Suppressor macrophage treated with lipopolysaccharide for 1 hour (primary cell): Measurements from ENCODE around the gene TLX3.

ENCODE experiments used
- DNase-seq, 3 donors: peaks; one replicate each; pipeline ENCODE4 v3.0.0-alpha.2; 2020 to 2022

Gene TLX3

GRCh38 chr5:171306781-171307591 lies 2.1 kb upstream of the TLX3 start:
- DNase-seq = no peak

DNA sequence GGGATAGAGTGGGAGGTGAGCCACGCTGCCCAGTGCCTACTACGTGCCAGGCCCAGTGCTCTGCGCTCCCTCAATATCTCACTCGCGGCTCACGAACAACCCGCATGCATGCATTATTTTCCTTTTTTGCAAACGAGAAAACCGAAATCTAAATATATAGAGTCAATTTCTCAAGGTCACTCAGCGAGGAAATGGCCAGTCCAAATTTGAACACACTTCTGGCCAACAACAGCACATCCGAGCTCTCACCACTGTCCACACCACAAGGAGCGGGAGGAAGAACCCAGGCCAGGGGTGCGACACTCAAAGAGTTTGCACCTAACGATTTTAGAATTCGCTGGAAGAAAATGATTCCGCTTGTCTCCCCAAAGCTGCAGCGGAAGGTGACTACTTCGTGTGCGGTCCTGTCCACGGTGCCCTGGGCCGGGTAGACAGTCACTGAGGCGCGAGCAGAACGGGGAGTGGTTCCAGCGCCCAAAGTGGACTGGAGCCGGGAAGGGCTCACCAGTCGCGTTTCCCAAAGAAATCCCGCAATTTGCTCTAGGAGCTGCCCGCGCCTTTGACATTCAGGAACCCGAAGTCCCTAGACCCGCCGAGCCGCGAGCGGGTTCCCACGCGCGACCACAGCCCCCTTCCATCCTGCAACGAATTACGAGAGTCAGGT lies 1.1 kb upstream of the TLX3 start:
- DNase-seq = no peak

DNA sequence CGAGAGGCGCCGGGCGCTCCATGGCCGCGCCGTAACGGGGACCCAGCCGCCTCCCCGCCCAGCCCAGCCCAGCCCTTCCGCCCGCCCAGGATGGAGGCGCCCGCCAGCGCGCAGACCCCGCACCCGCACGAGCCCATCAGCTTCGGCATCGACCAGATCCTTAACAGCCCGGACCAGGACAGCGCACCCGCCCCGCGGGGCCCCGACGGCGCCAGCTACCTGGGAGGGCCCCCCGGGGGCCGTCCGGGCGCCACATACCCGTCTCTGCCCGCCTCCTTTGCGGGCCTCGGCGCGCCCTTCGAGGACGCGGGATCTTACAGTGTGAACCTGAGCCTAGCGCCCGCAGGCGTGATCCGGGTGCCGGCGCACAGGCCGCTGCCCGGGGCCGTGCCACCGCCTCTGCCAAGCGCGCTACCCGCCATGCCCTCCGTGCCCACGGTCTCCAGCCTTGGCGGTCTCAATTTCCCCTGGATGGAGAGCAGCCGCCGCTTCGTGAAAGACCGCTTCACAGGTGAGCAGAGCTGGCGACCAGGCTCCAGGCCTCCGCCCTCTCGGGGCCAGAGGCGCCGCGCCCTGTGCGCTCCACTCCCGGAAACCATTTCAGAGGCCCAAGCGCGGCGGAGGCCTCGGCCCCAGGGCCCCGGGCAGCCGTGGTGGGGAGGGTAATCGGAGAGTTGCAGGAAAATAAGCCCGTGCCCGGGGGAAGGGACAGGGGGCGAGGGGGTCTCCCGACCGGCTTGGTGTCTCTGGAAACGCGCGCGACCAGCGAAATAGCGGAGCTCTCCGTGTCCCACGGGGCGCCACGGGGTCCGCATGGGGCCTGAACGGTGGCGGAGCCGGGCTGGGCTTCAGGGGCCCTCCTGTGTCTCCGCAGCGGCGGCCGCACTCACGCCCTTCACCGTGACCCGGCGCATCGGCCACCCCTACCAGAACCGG lies 496 bp downstream of the TLX3 start:
- DNase-seq = no peak

GRCh38 chr5:171310212-171310818 lies 1.3 kb downstream of the TLX3 start:
- DNase-seq = peak; percentile 34 to 58 (median 46)

- DNase-seq = no peak
These were observed 1.8 kb downstream of the TLX3 start for GRCh38 chr5:171310819-171311321.

GRCh38 chr5:171311322-171312077 lies 2.5 kb downstream of the TLX3 start:
- peak in 1 of 3 donors; percentile 31 for DNase-seq

DNA sequence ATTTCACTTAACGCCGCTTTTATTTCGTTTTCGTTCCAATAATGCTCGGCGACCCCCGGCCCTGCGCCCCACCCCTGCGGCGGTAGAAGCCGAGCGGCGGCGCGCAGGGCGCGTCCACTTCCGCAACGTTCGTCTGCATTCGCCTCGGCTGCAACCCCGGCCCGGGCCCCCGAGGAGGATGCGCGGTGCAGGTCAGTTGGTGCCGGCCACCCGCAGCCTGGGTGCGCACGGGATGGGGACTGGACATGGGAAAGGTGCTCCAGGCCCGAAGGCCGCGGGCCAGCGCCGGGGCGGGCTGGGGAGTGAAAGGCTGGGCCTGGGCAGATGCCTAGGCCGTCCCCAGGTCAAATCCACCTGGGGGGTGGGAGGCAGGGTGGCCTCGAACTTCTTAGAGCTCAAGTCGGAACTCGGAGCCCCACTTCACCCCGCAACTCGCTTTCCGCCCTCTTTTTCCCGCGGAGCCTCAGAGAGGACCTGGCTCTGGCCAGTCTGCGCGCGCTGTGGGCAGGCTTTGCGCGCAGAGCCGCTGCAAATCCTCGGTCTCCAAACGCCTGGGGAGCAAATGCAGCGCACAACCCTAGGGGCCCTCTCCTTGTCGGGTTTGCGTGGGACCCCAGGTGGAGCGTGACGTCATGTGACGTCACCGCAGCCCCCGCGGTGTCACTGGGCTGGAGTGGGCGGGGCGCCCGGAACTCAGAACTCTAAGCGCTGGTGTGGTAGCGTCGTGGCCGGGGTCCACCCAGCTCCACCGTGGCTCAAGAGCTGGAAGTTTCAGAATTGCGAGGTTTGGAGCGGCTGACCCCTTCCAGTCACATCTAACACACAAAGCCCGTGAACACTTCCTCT lies 3.3 kb downstream of the TLX3 start:
- DNase-seq = peak in 1 of 3 donors; percentile 40

DNA sequence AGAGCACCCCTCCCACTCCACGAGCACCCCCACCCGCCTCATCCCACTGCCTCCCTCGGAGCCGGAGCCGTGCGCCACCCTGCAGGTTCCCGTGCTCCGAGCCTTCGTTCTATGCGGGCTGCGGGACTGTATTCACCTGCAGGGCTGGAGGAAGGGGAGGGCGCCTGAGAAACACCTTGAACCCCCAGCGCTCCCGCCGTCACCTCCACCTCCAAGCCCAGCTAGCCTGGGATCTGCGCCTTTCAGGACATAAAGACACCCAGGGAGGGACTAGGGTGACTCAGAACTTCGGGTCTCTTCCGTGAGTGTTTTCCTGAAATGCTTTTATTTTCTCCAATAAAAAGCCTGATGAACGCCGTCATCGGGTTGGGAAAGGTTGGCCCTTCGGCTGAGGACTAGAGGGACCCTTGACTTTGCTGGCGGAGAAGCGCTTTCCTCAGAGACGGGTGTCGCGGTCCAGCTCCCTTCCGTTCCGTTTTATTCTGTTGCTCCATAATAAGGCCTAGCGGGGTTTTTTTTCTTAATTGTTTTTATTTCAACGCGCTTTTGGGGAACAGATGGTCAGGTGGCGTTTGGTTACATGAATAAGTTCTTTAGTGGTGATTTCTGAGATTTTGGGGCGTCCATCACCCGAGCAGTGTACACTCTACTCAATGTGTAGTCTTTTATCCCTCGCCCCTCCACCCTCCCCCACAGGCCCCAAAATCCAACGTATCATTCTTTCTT lies 4.6 kb downstream of the TLX3 start:
- DNase-seq = no peak

GRCh38 chr5:171314728-171315385 lies 5.8 kb downstream of the TLX3 start:
- no peak for DNase-seq

- DNase-seq = no peak
These were observed 6.4 kb downstream of the TLX3 start for GRCh38 chr5:171315386-171315891.

DNA sequence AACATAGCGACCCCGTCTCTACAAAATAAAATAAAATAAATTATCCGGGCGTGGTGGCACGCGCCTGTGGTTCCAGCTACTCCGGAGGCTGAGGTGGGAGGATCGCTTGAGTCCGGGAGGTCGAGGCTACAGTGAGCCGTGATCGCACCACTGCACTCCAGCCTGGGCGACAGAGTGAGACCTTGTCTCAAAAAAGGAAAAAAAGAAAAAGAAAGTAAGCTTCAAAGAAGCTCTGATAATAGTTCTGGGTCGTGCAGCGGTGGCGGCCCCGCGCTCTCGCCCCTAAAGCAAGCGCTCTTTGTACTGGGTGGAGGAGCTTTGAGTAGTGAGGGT lies 6.8 kb downstream of the TLX3 start:
- no peak for DNase-seq

DNA sequence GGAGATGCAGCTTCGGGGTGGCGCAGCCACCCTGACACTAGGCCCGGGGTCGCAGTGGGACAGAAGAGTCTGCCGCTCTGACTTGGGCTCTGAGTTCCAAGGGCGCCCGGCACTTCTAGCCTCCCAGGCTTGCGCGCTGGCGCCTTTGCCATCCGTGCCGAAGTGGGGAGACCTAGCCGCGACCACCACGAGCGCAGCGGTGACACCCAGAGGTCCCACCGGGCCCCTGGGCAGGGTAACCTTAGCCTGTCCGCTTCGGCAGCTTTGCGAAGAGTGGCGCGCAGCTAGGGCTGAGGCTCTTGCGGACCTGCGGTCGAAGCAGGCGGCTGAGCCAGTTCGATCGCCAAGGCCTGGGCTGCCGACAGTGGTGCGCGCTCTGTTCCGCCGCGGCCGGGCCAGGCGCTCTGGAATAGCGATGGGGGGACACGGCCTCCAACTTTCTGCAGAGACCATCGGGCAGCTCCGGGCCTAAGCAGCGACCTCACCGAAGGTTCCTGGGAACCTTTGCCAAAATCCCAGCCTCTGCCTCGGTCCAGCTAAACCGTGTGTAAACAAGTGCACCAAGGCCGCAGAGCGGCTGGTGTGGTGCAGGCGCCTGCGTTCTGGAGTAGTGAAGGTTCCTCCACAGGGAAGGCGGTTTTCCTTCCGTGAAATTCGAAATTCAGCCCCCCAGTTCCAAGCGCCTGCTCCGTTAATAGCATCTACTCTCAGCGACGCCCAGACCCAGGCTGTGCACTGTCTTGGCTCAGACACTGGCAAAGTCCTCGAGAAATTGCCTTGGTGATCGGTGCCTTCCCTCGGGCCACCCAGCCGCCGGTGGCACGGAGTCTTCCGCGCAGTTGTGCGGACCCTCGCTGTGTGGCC lies 7.4 kb downstream of the TLX3 start:
- no peak for DNase-seq

DNA sequence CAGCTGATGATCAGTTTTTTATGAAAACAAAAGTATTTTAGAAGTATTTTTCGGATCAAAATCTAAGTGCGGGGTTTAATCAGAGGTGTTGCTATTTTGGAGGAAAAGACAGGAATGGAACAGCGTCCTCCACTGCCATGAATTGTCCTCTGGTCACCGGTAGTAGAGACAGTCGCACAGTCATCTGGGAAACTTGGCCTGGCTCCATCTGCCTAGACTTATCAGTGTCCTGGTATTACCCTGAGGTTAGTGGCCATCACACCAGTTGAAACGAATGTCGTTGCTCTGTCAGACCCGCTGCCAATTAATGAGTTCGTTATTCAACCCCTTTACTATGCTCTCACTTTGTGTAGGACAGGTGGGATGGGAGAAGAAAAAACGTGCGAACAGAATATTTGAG lies 8.2 kb downstream of the TLX3 start:
- no peak for DNase-seq

DNA sequence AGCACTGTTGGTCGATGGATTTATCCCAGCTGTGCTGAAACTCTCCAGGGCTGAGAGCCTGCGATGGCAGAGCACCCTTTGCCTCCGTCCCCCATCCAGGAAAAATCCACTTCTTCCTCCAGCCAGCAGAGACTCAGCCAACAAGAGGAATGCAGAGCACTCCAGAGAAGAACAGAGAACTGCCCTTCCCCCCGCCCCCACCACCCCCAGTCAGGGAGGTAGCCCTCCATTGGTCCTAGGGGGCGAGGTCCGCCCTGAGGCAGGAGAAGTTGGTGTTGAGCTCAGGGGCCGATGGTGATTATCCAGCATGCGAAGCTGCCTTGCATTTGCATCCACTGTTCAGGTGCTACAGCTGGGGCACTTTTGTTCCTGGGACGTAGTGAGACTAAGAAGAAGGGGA lies 9.0 kb downstream of the TLX3 start:
- no peak for DNase-seq

GRCh38 chr5:171321447-171321846 lies 12.4 kb downstream of the TLX3 start:
- DNase-seq = no peak

GRCh38 chr5:171322527-171322926 lies 13.5 kb downstream of the TLX3 start:
- DNase-seq = no peak

GRCh38 chr5:171323007-171323406 lies 14.0 kb downstream of the TLX3 start:
- DNase-seq = no peak

DNA sequence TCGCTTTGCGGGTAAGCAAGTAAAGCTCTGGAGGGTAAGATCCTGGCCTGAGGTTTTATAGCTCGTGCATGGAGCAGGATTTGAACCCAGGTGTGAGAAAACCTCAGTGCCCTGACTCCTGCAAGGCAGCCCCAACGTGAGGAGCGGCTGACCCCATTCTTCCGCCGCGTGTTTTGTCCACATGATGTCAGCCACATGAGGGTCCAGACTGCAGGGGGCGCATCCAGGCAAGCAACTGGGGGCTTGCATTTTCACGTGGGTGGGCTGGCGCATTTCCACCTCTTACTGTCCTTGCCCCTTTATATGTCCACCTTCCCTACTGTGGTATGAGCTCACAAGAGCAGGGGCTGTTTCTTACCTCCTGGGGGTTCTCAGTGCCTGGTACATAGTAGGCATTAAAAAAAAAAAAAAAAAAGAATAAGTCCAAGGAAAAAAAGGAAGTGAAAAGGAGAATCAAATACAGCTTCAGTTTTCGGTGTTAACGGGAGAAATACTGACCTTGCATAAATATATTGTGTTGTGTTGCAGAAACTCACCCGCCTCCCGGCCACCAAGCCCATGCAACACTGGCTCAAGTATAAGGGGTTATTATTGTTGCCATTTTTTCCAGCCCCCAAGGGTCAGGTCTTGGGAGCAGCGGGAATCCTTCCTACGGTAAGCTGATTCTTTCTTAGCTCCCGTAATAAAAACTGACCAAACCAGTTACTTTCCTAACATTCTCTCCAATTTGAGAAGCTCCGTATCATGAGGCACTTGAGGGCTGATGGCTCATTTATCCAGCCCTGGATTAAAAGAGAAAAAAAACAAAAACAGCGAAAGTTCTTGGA lies 15.0 kb downstream of the TLX3 start:
- peak; percentile 34 to 54 (median 41) for DNase-seq
